ENCODE measurements around the gene PRPSAP2. TPM values are rescaled to one million over a fixed set of nuclear protein-coding genes. Genes with fewer than 3 reads are reported as not detected.
"Not testable (repeated sequence)": the region's sequence is repeated elsewhere in the genome, so short reads cannot be mapped to it uniquely, and the experiment has no call there.

Gene PRPSAP2
- total RNA-seq, 1 donor = 33.4 TPM

- Histone ChIP-seq H3K4me3 (ENCODE audit: low read length) (no peak overlapping the region), H3K27me3 (ENCODE audit: insufficient read depth, low read length) (no peaks in the 10 kb centered on the region), H3K9me3 (ENCODE audit: low read depth, low read length) (no peaks in the 10 kb centered on the region), H3K4me1 (ENCODE audit: insufficient read depth, low read length) (peaks cover 41% of the 10 kb centered on the region)
Measured at GRCh38 chr17:18862011-18862410, 4.1 kb downstream of the PRPSAP2 start.

DNA sequence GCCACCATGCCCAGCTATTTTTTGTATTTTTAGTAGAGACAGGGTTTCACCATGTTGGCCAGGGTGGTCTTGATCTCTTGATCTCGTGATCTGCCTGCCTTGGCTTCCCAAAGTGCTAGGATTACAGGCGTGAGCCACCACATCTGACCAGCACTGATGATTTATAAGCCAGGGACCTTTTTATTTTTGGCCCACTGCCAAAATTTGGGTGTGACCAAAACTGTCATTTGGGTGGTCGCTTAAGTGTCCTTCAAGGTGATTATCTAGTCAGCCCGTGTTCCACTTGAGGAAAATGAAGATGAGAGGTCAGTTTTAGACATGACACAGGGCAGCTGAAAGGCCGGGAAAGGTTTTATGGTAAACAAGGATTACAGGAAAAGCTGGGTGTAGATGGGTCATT is 7.1 kb downstream of the PRPSAP2 start:
- H3K27me3 ChIP-seq (ENCODE audit: insufficient read depth, low read length); H3K4me3 ChIP-seq (ENCODE audit: low read length); H3K9me3 ChIP-seq (ENCODE audit: low read depth, low read length): not testable (repeated sequence)
- H3K4me1 ChIP-seq (ENCODE audit: insufficient read depth, low read length) = peaks cover 17% of the 10 kb centered on the region

DNA sequence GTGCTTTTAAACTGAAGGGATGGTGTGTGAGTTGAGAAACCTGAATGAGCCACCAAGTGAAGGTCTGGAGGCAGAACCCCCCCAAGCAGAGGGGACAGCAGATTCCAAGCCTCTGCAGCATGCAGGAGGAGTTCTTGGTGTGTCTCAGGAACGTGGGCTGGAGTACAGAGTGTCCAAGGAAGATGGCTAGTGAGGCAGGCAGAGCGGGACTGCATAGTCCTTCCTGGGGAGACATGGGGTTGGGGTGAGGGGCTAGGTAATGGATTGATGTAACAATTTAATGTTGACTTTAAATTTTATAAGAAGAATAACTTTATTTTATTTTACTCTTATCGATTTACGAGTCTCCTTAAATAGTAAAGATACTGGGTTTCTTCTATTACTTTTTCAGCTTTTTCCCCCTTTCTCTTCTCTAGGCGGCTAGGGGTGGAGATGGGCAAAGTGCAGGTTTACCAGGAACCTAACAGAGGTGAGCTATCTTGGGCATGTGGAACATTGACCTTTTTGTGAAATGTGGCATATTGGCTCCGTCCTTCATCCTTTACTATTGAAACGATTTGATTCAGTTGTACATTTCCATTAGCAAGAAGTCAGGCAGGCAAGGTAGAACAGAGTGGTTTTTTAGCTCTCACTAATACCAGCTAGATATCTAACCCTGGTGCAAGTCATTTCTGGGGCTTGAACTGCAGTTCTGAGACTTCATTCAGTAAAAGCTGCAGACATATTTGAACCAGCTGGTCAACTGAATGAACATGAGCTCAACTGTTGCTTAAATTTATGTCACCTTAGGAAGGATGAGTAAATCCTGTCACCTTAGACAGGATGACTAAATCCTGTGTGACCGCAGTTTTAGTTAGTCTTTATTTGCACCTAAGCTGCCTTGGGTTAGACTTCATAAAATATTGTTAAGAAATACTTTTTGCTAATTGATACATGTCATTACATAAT is 9.2 kb downstream of the PRPSAP2 start:
- H3K4me3 ChIP-seq (ENCODE audit: low read length) = no peak overlapping the region
- H3K9me3 ChIP-seq (ENCODE audit: low read depth, low read length) = no peaks in the 10 kb centered on the region
- no peaks in the 10 kb centered on the region for H3K27me3 ChIP-seq (ENCODE audit: insufficient read depth, low read length)
- H3K4me1 ChIP-seq (ENCODE audit: insufficient read depth, low read length) = no peaks in the 10 kb centered on the region

DNA sequence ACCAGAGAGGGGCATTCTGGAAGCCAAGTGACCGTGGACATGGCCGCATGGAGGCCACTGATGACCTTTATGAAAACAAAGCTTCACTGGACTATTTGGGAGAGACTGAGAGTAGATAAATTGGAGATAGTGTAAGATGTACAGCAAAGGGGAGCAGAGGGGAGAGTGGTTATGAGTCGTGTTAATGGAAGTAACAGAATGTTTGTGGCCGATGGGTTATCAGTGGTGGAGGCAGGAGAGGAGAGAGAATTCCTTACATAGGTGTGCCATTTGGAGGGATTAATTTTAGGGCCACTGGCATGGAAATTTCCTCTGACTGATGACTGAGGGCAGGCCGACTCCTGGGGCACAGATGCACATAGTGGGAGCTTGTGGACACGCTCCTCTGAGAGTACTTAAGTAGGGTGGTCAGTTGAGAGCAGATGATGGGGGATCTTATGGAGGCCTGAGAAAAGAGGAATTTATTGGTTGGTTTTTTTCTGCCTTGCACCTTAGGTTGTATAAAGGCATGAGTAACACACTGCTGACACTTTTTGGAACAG is 19.2 kb downstream of the PRPSAP2 start:
- Histone ChIP-seq H3K4me3 (ENCODE audit: low read length) (no peak overlapping the region), H3K4me1 (ENCODE audit: insufficient read depth, low read length) (no peaks in the 10 kb centered on the region), H3K9me3 (ENCODE audit: low read depth, low read length) (no peaks in the 10 kb centered on the region), H3K27me3 (ENCODE audit: insufficient read depth, low read length) (no peaks in the 10 kb centered on the region)

DNA sequence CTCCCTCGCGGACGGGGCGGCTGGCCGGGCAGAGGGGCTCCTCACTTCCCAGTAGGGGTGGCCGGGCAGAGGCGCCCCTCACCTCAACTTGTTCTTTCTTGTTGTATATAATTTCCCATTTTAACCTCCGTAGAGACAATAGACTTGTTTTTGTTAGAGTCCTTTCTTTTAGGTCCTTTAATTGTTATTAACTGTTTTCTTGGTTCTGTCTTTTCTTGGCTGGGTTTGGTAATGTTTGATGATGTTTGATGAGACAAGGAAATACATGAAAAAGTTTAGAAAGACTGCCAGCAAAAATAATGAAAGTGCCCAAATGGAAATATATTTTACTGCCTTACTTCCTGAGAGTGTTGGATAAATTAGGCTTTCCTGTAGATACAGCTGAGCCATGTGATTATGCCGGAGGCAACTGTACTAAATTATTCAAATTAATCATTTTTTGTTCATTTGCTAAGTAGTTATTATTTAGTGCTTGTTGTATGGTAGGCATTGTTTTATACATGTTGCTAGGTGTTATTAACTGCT is 30.9 kb downstream of the PRPSAP2 start:
- Histone ChIP-seq H3K27me3 (ENCODE audit: insufficient read depth, low read length) (no peaks in the 10 kb centered on the region), H3K9me3 (ENCODE audit: low read depth, low read length) (no peaks in the 10 kb centered on the region), H3K4me1 (ENCODE audit: insufficient read depth, low read length) (no peaks in the 10 kb centered on the region), H3K4me3 (ENCODE audit: low read length) (no peak overlapping the region)

GRCh38 chr17:18889658-18890057 is 31.7 kb downstream of the PRPSAP2 start:
- Histone ChIP-seq H3K9me3 (ENCODE audit: low read depth, low read length) (no peaks in the 10 kb centered on the region), H3K4me3 (ENCODE audit: low read length) (no peak overlapping the region), H3K4me1 (ENCODE audit: insufficient read depth, low read length) (no peaks in the 10 kb centered on the region), H3K27me3 (ENCODE audit: insufficient read depth, low read length) (no peaks in the 10 kb centered on the region)

DNA sequence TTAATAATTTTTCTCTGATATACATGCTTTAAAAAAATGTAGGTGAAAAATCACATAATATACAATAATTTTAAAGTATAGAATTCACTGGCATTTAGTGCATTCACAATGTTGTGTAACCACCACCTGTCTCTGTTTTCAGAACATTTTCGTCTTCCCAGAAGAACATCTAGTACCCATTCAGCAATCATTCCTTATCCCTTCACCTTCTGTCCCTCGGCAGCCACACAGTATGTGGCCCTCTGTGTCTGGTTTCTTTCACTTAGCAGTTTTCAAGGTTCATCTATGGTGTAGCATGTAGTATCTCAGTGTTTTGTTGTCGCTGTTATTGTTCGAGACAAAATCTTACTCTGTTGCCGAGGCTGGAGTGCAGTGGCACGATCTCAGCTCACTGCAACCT is 33.6 kb downstream of the PRPSAP2 start:
- Histone ChIP-seq H3K27me3 (ENCODE audit: insufficient read depth, low read length) (no peaks in the 10 kb centered on the region), H3K4me3 (ENCODE audit: low read length) (no peak overlapping the region), H3K4me1 (ENCODE audit: insufficient read depth, low read length) (no peaks in the 10 kb centered on the region), H3K9me3 (ENCODE audit: low read depth, low read length) (no peaks in the 10 kb centered on the region)

DNA sequence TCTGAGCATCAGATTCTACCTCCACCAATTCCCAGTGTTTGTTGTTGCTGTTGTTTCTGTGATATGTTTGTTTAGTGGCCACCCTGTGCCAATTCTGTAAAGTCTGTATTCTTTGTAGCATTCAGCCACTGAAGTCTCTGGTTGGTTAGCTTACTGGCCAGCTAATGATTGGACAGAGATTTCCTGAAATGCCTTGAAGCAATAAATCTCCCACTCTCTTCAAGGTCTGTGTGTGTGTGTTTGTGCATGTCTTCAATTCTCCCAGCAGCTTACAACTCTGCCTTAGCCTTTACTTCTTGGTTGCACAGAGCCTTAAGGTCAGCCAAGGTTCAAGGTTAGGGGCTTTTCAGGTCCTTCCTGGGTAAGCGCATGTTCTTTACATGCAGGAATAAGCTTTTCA is 38.2 kb downstream of the PRPSAP2 start:
- no peaks in the 10 kb centered on the region for H3K27me3 ChIP-seq (ENCODE audit: insufficient read depth, low read length)
- peaks cover 18% of the 10 kb centered on the region for H3K4me1 ChIP-seq (ENCODE audit: insufficient read depth, low read length)
- H3K9me3 ChIP-seq (ENCODE audit: low read depth, low read length) = no peaks in the 10 kb centered on the region
- no peak overlapping the region for H3K4me3 ChIP-seq (ENCODE audit: low read length)

DNA sequence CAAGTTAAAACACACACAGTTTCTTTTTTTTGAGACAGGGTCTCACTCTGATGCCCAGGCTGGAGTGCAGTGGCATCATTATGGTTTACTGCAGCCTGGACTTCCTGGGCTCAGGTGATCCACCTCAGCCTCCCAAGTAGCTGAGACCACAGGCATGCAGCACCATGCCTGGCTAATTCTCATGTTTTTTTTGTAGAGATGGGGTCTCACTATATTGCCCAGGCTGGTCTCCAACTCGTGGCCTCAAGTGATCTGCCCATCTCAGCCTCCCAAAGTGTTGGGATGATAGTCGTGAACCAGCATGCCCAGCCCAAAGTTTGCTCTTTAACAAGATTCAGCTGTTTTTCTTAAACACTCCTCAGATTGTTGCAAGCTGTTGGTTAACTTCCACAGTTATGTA is 39.0 kb downstream of the PRPSAP2 start:
- H3K9me3 ChIP-seq (ENCODE audit: low read depth, low read length) = no peaks in the 10 kb centered on the region
- no peak overlapping the region for H3K4me3 ChIP-seq (ENCODE audit: low read length)
- peaks cover 26% of the 10 kb centered on the region for H3K4me1 ChIP-seq (ENCODE audit: insufficient read depth, low read length)
- no peaks in the 10 kb centered on the region for H3K27me3 ChIP-seq (ENCODE audit: insufficient read depth, low read length)

GRCh38 chr17:18904482-18904881 is 46.6 kb downstream of the PRPSAP2 start:
- Histone ChIP-seq H3K9me3 (ENCODE audit: low read depth, low read length) (no peaks in the 10 kb centered on the region), H3K4me1 (ENCODE audit: insufficient read depth, low read length) (peaks cover 35% of the 10 kb centered on the region), H3K4me3 (ENCODE audit: low read length) (no peak overlapping the region), H3K27me3 (ENCODE audit: insufficient read depth, low read length) (no peaks in the 10 kb centered on the region)

GRCh38 chr17:18905226-18905625 is 47.3 kb downstream of the PRPSAP2 start:
- H3K4me1 ChIP-seq (ENCODE audit: insufficient read depth, low read length) = peaks cover 27% of the 10 kb centered on the region
- no peaks in the 10 kb centered on the region for H3K27me3 ChIP-seq (ENCODE audit: insufficient read depth, low read length)
- no peak overlapping the region for H3K4me3 ChIP-seq (ENCODE audit: low read length)
- H3K9me3 ChIP-seq (ENCODE audit: low read depth, low read length) = no peaks in the 10 kb centered on the region

GRCh38 chr17:18910326-18910725 is 52.4 kb downstream of the PRPSAP2 start:
- Histone ChIP-seq H3K4me1 (ENCODE audit: insufficient read depth, low read length) (no peaks in the 10 kb centered on the region), H3K9me3 (ENCODE audit: low read depth, low read length) (no peaks in the 10 kb centered on the region), H3K4me3 (ENCODE audit: low read length) (no peak overlapping the region), H3K27me3 (ENCODE audit: insufficient read depth, low read length) (no peaks in the 10 kb centered on the region)

- no peaks in the 10 kb centered on the region for H3K9me3 ChIP-seq (ENCODE audit: low read depth, low read length)
- H3K27me3 ChIP-seq (ENCODE audit: insufficient read depth, low read length) = no peaks in the 10 kb centered on the region
- H3K4me3 ChIP-seq (ENCODE audit: low read length) = no peak overlapping the region
- H3K4me1 ChIP-seq (ENCODE audit: insufficient read depth, low read length) = no peaks in the 10 kb centered on the region
Measured at GRCh38 chr17:18910881-18911280, 53.0 kb downstream of the PRPSAP2 start.

GRCh38 chr17:18916816-18917500 is 59.0 kb downstream of the PRPSAP2 start:
- H3K9me3 ChIP-seq (ENCODE audit: low read depth, low read length) = no peaks in the 10 kb centered on the region
- H3K4me1 ChIP-seq (ENCODE audit: insufficient read depth, low read length) = peaks cover 12% of the 10 kb centered on the region
- no peak overlapping the region for H3K4me3 ChIP-seq (ENCODE audit: low read length)
- H3K27me3 ChIP-seq (ENCODE audit: insufficient read depth, low read length) = no peaks in the 10 kb centered on the region

DNA sequence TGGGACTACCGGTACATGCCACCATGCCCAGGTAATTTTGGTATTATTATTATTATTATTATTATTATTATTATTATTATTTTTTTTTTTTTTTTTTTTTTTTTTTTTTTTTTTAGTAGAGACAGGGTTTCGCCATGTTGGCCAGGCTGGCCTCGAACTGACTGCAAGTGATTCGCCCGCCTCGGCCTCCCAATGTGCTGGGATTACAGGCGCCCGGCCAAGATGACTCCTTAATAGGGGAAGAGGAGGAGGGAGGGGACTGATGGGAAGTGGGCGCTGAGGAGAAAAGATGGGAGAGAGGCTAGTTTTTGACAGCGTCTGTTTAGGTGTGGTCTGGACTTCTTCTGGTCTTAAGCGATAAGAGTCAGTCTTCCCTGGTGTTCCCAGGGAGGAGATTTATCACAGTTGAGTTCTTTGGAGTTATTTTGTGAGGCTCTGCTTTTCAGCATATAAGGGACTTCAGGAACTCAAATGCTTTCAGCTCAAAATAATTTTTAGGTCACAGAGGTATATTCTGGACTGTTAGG is 59.6 kb downstream of the PRPSAP2 start:
- Histone ChIP-seq H3K4me3 (ENCODE audit: low read length) (no peak overlapping the region), H3K4me1 (ENCODE audit: insufficient read depth, low read length) (peaks cover 16% of the 10 kb centered on the region), H3K9me3 (ENCODE audit: low read depth, low read length) (no peaks in the 10 kb centered on the region), H3K27me3 (ENCODE audit: insufficient read depth, low read length) (no peaks in the 10 kb centered on the region)

Data from mononuclear cell (primary cell).